ENCODE data around the gene FZD10.

FZD10 gene

DNA sequence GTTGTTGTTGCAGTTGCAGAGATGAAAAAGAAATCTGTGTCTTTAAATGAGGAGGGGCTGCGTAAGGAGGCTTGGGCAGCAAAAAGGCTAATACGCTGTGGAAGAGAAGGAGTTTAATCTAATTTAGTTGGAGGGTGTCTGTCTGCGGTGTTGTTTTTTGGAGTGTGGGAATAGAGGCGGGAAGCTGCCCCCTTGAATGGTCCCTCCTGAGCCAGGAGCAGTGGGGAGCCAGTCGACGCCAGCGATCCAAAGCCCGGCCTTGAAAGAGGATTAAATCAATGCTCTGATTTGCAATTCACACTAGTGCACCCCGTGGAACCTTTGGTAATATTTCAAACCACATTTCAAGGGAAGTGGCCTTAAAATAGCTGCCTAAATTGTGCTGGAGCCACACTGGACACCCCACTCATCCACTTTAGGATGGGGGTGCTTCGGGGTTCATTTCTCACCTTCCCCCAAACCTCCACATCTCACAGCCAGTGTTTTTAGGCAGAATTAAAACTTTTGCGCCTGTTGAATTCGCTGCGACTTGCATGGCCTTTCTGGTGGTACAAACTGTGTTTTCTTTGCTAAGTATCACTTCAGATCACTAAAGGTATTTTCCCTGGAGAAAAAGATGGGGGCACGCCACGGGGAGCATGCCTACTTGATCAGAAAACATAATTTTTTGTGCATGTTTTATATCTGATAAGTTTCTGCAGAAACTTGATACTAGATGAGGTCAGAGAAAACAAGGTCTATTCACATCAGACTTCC lies 4.1 kb upstream of the FZD10 start:
- Histone ChIP-seq H3K9me3 (ENCODE audit: control insufficient read depth, insufficient read depth, low read depth, low read length) (no peaks in the 10 kb centered on the region), H3K36me3 (ENCODE audit: control insufficient read depth, insufficient read depth, low read length) (no peaks in the 10 kb centered on the region), H3K9ac (ENCODE audit: low read length) (no peak overlapping the region), H3K27me3 (ENCODE audit: control insufficient read depth, insufficient read depth, low read length) (peaks cover 91% of the 10 kb centered on the region), H3K4me1 (ENCODE audit: control insufficient read depth, insufficient read depth, low read length) (peaks cover 36% of the 10 kb centered on the region), H3K4me3 (ENCODE audit: low read depth, low read length) (no peak overlapping the region), H3K27ac (ENCODE audit: low read depth, low read length) (no peak overlapping the region)

DNA sequence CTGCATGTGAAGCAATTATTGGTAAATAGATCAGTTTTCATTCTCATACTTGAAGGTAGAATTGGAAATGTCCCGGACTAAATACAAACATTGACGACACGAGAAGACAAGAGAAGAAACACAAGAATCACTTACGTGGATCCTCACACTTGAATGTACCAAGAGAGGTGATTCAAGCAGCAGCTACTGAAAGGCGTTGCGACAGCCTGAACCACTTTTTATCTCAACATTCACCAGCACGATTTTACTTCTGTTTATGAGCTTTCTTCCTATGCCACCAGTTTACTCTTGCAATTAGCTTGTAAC lies 3.6 kb upstream of the FZD10 start:
- peaks cover 94% of the 10 kb centered on the region for H3K27me3 ChIP-seq (ENCODE audit: control insufficient read depth, insufficient read depth, low read length)
- H3K9me3 ChIP-seq (ENCODE audit: control insufficient read depth, insufficient read depth, low read depth, low read length) = no peaks in the 10 kb centered on the region
- peaks cover 40% of the 10 kb centered on the region for H3K4me1 ChIP-seq (ENCODE audit: control insufficient read depth, insufficient read depth, low read length)
- no peaks in the 10 kb centered on the region for H3K36me3 ChIP-seq (ENCODE audit: control insufficient read depth, insufficient read depth, low read length)
- no peak overlapping the region; the same call in 1 of the 2 replicates for H3K4me3 ChIP-seq (ENCODE audit: low read depth, low read length)
- H3K27ac ChIP-seq (ENCODE audit: low read depth, low read length) = no peak overlapping the region
- H3K9ac ChIP-seq (ENCODE audit: low read length) = no peak overlapping the region

DNA sequence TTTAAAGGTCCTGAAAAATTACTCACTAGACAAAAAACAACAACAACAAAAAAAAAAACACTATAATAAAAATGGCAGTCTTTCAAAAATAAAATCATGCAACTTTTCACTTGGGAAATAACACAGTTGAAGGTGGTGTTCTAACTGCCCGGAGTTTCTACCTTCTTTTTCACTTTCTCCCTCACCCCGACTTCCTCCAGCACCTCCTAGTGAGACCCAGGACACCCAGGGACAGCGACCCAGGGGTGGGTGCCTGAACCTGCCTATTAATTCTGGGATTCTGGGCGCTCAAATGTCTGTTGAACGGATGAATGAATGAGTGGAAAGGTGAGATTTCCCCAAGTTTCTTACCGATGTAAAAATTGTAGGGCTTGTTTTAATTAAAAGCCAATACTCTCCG lies 2.0 kb upstream of the FZD10 start:
- H3K4me1 ChIP-seq (ENCODE audit: control insufficient read depth, insufficient read depth, low read length) = peaks cover 54% of the 10 kb centered on the region
- peaks cover 95% of the 10 kb centered on the region for H3K27me3 ChIP-seq (ENCODE audit: control insufficient read depth, insufficient read depth, low read length)
- no peaks in the 10 kb centered on the region for H3K9me3 ChIP-seq (ENCODE audit: control insufficient read depth, insufficient read depth, low read depth, low read length)
- no peak overlapping the region for H3K27ac ChIP-seq (ENCODE audit: low read depth, low read length)
- H3K36me3 ChIP-seq (ENCODE audit: control insufficient read depth, insufficient read depth, low read length) = no peaks in the 10 kb centered on the region
- peak overlapping the region; percentile 66 for H3K4me3 ChIP-seq (ENCODE audit: low read depth, low read length)
- peak overlapping the region; percentile 55 for H3K9ac ChIP-seq (ENCODE audit: low read length)

DNA sequence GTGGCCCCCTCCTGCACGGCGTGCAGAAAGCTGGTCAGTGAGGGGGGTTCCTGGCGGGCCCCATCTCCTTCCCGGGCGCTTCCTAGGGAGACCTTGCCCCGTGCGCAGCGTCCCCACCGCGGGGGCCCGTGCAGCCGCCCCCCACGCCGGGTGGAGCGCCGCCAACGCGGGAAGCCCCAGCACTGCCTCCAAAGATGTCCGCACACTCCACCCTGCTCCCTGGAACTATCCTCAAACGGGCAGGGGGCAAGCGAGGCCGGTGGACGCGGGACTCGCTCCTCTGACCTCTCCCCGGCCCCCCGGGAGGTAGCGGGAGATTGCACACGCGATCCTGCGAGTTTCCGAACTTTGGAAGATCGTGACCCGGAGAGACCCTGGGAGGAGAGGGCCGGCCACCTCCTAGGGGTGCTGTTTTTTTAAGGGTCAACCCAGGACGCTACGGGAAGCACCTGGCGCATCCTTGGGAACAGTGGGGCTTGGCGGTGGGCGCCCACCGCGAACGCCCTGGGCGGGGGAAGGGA lies 1.5 kb upstream of the FZD10 start:
- Histone ChIP-seq H3K36me3 (ENCODE audit: control insufficient read depth, insufficient read depth, low read length) (no peaks in the 10 kb centered on the region), H3K27ac (ENCODE audit: low read depth, low read length) (no peak overlapping the region), H3K4me1 (ENCODE audit: control insufficient read depth, insufficient read depth, low read length) (peaks cover 58% of the 10 kb centered on the region), H3K4me3 (ENCODE audit: low read depth, low read length) (peak overlapping the region; percentile 66), H3K9ac (ENCODE audit: low read length) (peak overlapping the region; percentile 55), H3K9me3 (ENCODE audit: control insufficient read depth, insufficient read depth, low read depth, low read length) (no peaks in the 10 kb centered on the region), H3K27me3 (ENCODE audit: control insufficient read depth, insufficient read depth, low read length) (peaks cover 95% of the 10 kb centered on the region)

DNA sequence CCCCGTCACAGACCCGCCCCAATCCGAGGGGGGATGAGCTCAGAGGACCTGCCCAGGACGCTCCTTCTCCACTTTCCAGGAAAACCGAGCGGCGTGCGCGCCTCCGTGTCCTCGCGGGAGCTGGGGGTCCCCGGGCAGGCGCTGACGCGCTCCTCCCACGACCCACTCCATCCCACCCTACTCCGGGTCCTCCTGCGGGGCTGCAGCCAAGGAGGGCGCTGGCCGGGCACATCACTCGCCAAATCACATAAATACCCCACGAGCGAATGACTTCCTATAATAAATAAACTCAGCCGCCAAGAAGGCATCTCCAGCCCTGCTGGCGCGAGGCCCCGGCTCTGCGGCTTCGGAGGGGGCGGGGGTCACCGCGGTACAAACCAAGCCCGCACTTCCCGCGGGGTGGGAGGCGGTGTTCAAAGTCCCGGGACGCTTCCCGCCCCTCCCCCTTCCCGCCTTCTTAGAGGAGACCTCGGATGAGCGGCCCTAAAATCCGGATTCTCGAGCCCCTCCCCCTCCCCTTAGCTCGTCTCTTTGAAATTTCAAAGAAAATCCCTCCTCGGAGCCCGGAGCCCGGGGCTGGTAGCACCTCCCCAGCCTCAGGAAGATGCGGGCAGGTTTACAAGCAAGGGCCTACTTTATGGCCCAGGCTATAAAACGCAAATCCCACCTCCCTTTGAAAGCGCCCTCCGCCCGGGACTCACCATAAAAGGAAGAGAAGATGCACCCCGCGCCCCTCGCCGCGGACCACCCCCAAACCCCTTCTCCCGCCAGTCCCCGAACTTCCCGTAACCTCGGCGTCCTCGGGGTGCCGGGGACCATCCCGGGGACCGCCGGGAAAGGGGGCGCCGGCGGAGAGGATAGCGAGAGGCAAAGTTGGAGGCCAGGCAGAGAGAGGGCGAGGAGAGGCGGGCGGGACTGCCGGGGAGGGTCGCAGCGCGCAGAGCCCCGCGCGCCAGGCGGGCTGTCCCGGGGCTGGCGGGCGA lies 712 bp upstream of the FZD10 start:
- H3K9ac ChIP-seq (ENCODE audit: low read length) = peak overlapping the region; percentile 76
- peak overlapping the region; percentile 74; the same call in 1 of the 2 replicates for H3K27ac ChIP-seq (ENCODE audit: low read depth, low read length)
- H3K27me3 ChIP-seq (ENCODE audit: control insufficient read depth, insufficient read depth, low read length) = peaks cover 95% of the 10 kb centered on the region
- H3K36me3 ChIP-seq (ENCODE audit: control insufficient read depth, insufficient read depth, low read length) = no peaks in the 10 kb centered on the region
- no peaks in the 10 kb centered on the region for H3K9me3 ChIP-seq (ENCODE audit: control insufficient read depth, insufficient read depth, low read depth, low read length)
- H3K4me3 ChIP-seq (ENCODE audit: low read depth, low read length) = peak overlapping the region; percentile 66
- peaks cover 66% of the 10 kb centered on the region for H3K4me1 ChIP-seq (ENCODE audit: control insufficient read depth, insufficient read depth, low read length)

DNA sequence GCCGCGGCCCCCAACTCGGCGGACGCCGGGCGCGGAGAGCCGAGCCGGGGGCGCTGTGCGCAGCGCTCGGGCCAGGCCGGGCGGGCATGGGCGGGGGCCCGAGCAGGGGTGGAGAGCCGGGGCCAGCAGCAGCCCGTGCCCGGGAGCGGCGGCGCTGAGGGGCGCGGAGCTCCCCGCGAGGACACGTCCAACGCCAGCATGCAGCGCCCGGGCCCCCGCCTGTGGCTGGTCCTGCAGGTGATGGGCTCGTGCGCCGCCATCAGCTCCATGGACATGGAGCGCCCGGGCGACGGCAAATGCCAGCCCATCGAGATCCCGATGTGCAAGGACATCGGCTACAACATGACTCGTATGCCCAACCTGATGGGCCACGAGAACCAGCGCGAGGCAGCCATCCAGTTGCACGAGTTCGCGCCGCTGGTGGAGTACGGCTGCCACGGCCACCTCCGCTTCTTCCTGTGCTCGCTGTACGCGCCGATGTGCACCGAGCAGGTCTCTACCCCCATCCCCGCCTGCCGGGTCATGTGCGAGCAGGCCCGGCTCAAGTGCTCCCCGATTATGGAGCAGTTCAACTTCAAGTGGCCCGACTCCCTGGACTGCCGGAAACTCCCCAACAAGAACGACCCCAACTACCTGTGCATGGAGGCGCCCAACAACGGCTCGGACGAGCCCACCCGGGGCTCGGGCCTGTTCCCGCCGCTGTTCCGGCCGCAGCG lies 639 bp downstream of the FZD10 start:
- Histone ChIP-seq H3K27me3 (ENCODE audit: control insufficient read depth, insufficient read depth, low read length) (peaks cover 97% of the 10 kb centered on the region), H3K4me3 (ENCODE audit: low read depth, low read length) (peak overlapping the region; percentile 67), H3K27ac (ENCODE audit: low read depth, low read length) (no peak overlapping the region), H3K9me3 (ENCODE audit: control insufficient read depth, insufficient read depth, low read depth, low read length) (no peaks in the 10 kb centered on the region), H3K9ac (ENCODE audit: low read length) (peak overlapping the region; percentile 60), H3K4me1 (ENCODE audit: control insufficient read depth, insufficient read depth, low read length) (peaks cover 61% of the 10 kb centered on the region), H3K36me3 (ENCODE audit: control insufficient read depth, insufficient read depth, low read length) (no peaks in the 10 kb centered on the region)

DNA sequence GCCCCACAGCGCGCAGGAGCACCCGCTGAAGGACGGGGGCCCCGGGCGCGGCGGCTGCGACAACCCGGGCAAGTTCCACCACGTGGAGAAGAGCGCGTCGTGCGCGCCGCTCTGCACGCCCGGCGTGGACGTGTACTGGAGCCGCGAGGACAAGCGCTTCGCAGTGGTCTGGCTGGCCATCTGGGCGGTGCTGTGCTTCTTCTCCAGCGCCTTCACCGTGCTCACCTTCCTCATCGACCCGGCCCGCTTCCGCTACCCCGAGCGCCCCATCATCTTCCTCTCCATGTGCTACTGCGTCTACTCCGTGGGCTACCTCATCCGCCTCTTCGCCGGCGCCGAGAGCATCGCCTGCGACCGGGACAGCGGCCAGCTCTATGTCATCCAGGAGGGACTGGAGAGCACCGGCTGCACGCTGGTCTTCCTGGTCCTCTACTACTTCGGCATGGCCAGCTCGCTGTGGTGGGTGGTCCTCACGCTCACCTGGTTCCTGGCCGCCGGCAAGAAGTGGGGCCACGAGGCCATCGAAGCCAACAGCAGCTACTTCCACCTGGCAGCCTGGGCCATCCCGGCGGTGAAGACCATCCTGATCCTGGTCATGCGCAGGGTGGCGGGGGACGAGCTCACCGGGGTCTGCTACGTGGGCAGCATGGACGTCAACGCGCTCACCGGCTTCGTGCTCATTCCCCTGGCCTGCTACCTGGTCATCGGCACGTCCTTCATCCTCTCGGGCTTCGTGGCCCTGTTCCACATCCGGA lies 1.4 kb downstream of the FZD10 start:
- Histone ChIP-seq H3K9me3 (ENCODE audit: control insufficient read depth, insufficient read depth, low read depth, low read length) (no peaks in the 10 kb centered on the region), H3K27me3 (ENCODE audit: control insufficient read depth, insufficient read depth, low read length) (peaks cover 97% of the 10 kb centered on the region), H3K36me3 (ENCODE audit: control insufficient read depth, insufficient read depth, low read length) (no peaks in the 10 kb centered on the region), H3K4me3 (ENCODE audit: low read depth, low read length) (peak overlapping the region; percentile 67), H3K27ac (ENCODE audit: low read depth, low read length) (no peak overlapping the region), H3K9ac (ENCODE audit: low read length) (peak overlapping the region; percentile 31), H3K4me1 (ENCODE audit: control insufficient read depth, insufficient read depth, low read length) (peaks cover 54% of the 10 kb centered on the region)

DNA sequence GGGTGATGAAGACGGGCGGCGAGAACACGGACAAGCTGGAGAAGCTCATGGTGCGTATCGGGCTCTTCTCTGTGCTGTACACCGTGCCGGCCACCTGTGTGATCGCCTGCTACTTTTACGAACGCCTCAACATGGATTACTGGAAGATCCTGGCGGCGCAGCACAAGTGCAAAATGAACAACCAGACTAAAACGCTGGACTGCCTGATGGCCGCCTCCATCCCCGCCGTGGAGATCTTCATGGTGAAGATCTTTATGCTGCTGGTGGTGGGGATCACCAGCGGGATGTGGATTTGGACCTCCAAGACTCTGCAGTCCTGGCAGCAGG lies 1.9 kb downstream of the FZD10 start:
- no peaks in the 10 kb centered on the region for H3K36me3 ChIP-seq (ENCODE audit: control insufficient read depth, insufficient read depth, low read length)
- peak overlapping the region; percentile 67 for H3K4me3 ChIP-seq (ENCODE audit: low read depth, low read length)
- peaks cover 97% of the 10 kb centered on the region for H3K27me3 ChIP-seq (ENCODE audit: control insufficient read depth, insufficient read depth, low read length)
- H3K4me1 ChIP-seq (ENCODE audit: control insufficient read depth, insufficient read depth, low read length) = peaks cover 48% of the 10 kb centered on the region
- H3K27ac ChIP-seq (ENCODE audit: low read depth, low read length) = no peak overlapping the region
- H3K9me3 ChIP-seq (ENCODE audit: control insufficient read depth, insufficient read depth, low read depth, low read length) = no peaks in the 10 kb centered on the region
- peak overlapping the region; percentile 31 for H3K9ac ChIP-seq (ENCODE audit: low read length)

DNA sequence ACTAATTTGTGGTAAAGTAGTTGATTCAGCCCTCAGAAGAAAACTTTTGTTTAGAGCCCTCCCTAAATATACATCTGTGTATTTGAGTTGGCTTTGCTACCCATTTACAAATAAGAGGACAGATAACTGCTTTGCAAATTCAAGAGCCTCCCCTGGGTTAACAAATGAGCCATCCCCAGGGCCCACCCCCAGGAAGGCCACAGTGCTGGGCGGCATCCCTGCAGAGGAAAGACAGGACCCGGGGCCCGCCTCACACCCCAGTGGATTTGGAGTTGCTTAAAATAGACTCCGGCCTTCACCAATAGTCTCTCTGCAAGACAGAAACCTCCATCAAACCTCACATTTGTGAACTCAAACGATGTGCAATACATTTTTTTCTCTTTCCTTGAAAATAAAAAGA lies 2.7 kb downstream of the FZD10 start:
- peaks cover 41% of the 10 kb centered on the region for H3K4me1 ChIP-seq (ENCODE audit: control insufficient read depth, insufficient read depth, low read length)
- H3K27ac ChIP-seq (ENCODE audit: low read depth, low read length) = no peak overlapping the region
- H3K9ac ChIP-seq (ENCODE audit: low read length) = no peak overlapping the region
- H3K27me3 ChIP-seq (ENCODE audit: control insufficient read depth, insufficient read depth, low read length) = peaks cover 97% of the 10 kb centered on the region
- H3K4me3 ChIP-seq (ENCODE audit: low read depth, low read length) = peak overlapping the region; percentile 67; the same call in 1 of the 2 replicates
- H3K36me3 ChIP-seq (ENCODE audit: control insufficient read depth, insufficient read depth, low read length) = no peaks in the 10 kb centered on the region
- H3K9me3 ChIP-seq (ENCODE audit: control insufficient read depth, insufficient read depth, low read depth, low read length) = no peaks in the 10 kb centered on the region

DNA sequence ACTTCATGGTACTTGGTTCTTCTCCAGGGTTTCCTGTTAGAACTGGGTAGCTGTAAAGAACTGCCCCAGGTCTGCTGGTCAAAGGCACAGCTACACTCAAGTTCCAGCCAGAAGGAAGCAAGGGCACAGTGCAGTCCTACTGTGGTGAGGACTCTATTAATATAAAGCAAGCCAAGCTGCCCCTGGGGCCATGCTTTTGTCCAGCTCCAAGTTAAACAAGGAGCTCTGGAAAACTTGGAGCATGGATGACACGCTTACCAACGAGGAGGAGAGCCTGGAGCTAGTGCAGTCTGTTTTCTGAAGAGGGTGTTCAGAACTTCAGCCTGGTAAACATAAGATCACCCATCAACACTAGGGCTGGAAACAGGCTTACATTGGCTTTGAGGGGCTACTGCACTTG lies 4.0 kb downstream of the FZD10 start:
- Histone ChIP-seq H3K9me3 (ENCODE audit: control insufficient read depth, insufficient read depth, low read depth, low read length) (no peaks in the 10 kb centered on the region), H3K36me3 (ENCODE audit: control insufficient read depth, insufficient read depth, low read length) (no peaks in the 10 kb centered on the region), H3K9ac (ENCODE audit: low read length) (no peak overlapping the region), H3K27ac (ENCODE audit: low read depth, low read length) (no peak overlapping the region), H3K4me3 (ENCODE audit: low read depth, low read length) (no peak overlapping the region), H3K27me3 (ENCODE audit: control insufficient read depth, insufficient read depth, low read length) (peaks cover 96% of the 10 kb centered on the region), H3K4me1 (ENCODE audit: control insufficient read depth, insufficient read depth, low read length) (peaks cover 34% of the 10 kb centered on the region)
